Suppressor macrophage treated with lipopolysaccharide for 1 hour (primary cell): Measurements from ENCODE around the gene CLEC4F.
A peak's percentile ranks its signal among the peaks of the same experiment; 100 is the strongest.

Experiments
- DNase-seq, 3 donors: peaks; one replicate each; pipeline ENCODE4 v3.0.0-alpha.2; 2020 to 2022

Gene CLEC4F

GRCh38 chr2:70785137-70785911 lies 35.1 kb downstream of the CLEC4F start:
- peak; percentile 64 to 69 (median 67) for DNase-seq

GRCh38 chr2:70784320-70784719 lies 36.1 kb downstream of the CLEC4F start:
- no peak for DNase-seq

- DNase-seq, result no peak
Observed at GRCh38 chr2:70779911-70780545, 40.4 kb downstream of the CLEC4F start.

GRCh38 chr2:70779491-70779890 lies 40.9 kb downstream of the CLEC4F start:
- no peak for DNase-seq

GRCh38 chr2:70778676-70779075 lies 41.7 kb downstream of the CLEC4F start:
- DNase-seq, result no peak

- DNase-seq, result no peak
Observed at GRCh38 chr2:70777450-70777849, 42.9 kb downstream of the CLEC4F start.

GRCh38 chr2:70776266-70776665 lies 44.1 kb downstream of the CLEC4F start:
- DNase-seq, result peak in 2 of 3 donors; percentile 13 to 36

GRCh38 chr2:70775141-70775540 lies 45.3 kb downstream of the CLEC4F start:
- DNase-seq, result peak in 2 of 3 donors; percentile 9 to 25

- no peak for DNase-seq
Observed at GRCh38 chr2:70772486-70773155, 47.8 kb downstream of the CLEC4F start.

GRCh38 chr2:70771446-70771845 lies 49.0 kb downstream of the CLEC4F start:
- no peak for DNase-seq

GRCh38 chr2:70769450-70769849 lies 50.9 kb downstream of the CLEC4F start:
- no peak for DNase-seq

- DNase-seq, result no peak
Observed at GRCh38 chr2:70768590-70769085, 51.8 kb downstream of the CLEC4F start.

- peak; percentile 83 to 88 (median 84) for DNase-seq
Observed at GRCh38 chr2:70767699-70768589, 52.5 kb downstream of the CLEC4F start, which contains the start of gene ADD2. Gene ADD2, minus strand, starts transcription at chr2:70768200. Its CDS starts 61,792 bp downstream, at chr2:70706408.

GRCh38 chr2:70767079-70767698 lies 53.2 kb downstream of the CLEC4F start:
- no peak for DNase-seq

- peak; percentile 9 to 32 (median 23) for DNase-seq
Observed at GRCh38 chr2:70766357-70767078, 53.9 kb downstream of the CLEC4F start.

- DNase-seq, result no peak
Observed at GRCh38 chr2:70765507-70765906, 54.9 kb downstream of the CLEC4F start.

- DNase-seq, result peak in 1 of 3 donors; percentile 14
Observed at GRCh38 chr2:70759446-70759845, 61.0 kb downstream of the CLEC4F start.
